Heart left ventricle (tissue), 16 donors: Measurements from ENCODE around the gene RNASE8. TPM values are rescaled to one million over a fixed set of nuclear protein-coding genes. Genes with fewer than 3 reads are reported as not detected.

Experiments
- ATAC-seq, 4 donors: fragments of 200-7000 bp; cut with Tn5 transposase; one replicate each; pipeline ENCODE4 v1.9.1; 2020 to 2022; ENCODE audit warnings: moderate library complexity in 4 of 4, mild to moderate bottlenecking in 3 of 4, moderate number of reproducible peaks in 1 of 4
- DNase-seq, 5 donors: peaks; one replicate each; pipeline ENCODE4 v3.0.0-alpha.2; 2020
- H3K27ac ChIP-seq, 12 donors: fragments of 200-600 bp; sonication (generic) in 4 of 12; one replicate each; pipeline versions ENCODE4 v1.5.0 to v1.8.0; 2016 to 2022; ENCODE audit warnings: mild to moderate bottlenecking in 2 of 12
- H3K27me3 ChIP-seq, 9 donors: fragments of 200-600 bp; sonication (generic) in 2 of 9; one replicate each; pipeline versions ENCODE4 v1.5.1 to v1.8.0; 2016 to 2022; ENCODE audit warnings: mild to moderate bottlenecking in 3 of 9
- H3K36me3 ChIP-seq, 9 donors: fragments of 200-600 bp; sonication (generic) in 2 of 9; one replicate each; pipeline versions ENCODE4 v1.5.0 to v1.8.0; 2018 to 2022; ENCODE audit warnings: mild to moderate bottlenecking in 2 of 9
- H3K4me1 ChIP-seq, 12 donors: fragments of 200-600 bp; sonication (generic) in 4 of 12; one replicate each; pipeline versions ENCODE4 v1.5.0 to v1.8.0; 2016 to 2022; ENCODE audit warnings: mild to moderate bottlenecking in 3 of 12
- H3K4me3 ChIP-seq, 12 donors: fragments of 200-600 bp; sonication (generic) in 4 of 12; one replicate each; pipeline versions ENCODE4 v1.5.0 to v1.8.0; 2017 to 2022; ENCODE audit warnings: mild to moderate bottlenecking in 9 of 12, moderate library complexity in 4 of 12
- H3K9me3 ChIP-seq, 12 donors: fragments of 200-600 bp; sonication (generic) in 4 of 12; one replicate each; pipeline versions ENCODE4 v1.5.0 to v1.8.0; 2016 to 2022; ENCODE audit warnings: mild to moderate bottlenecking in 1 of 12
- CTCF ChIP-seq, 12 donors: fragments of 200-600 bp; sonication (generic) in 4 of 12; IDR thresholded peaks; one replicate each; pipeline versions ENCODE4 v1.5.0 to v1.8.0; 2018 to 2022; ENCODE audit warnings: antibody characterized with exemption in 12 of 12, mild to moderate bottlenecking in 5 of 12
- POLR2A ChIP-seq, 2 donors: fragments of 450-650 bp; IDR thresholded peaks; one replicate each; pipeline ENCODE4 v1.6.1; 2017; ENCODE audit warnings: antibody characterized with exemption in 2 of 2, mild to moderate bottlenecking in 2 of 2, moderate library complexity in 2 of 2
- WGBS, 4 donors: extraction: QIAGEN DNeasy Blood & Tissue Kit in 2 of 4; methylation state at CpG; one replicate each; pipeline versions ENCODE4 v1.1.5 to v1.1.7; 2013 to 2018; 5-methylcytosine and 5-hydroxymethylcytosine counted together
- intact Hi-C, 10 donors: fragments of 100-400 bp; cut with DNase I; formaldehyde crosslinking; loops; one replicate each; pipeline versions ENCODE4 v1.11.1 to v1.14.2; 2022
- polyA plus RNA-seq, 2 donors: library from polyadenylated mRNA; stranded (reverse); fragments of 200-250 nt; gene quantifications; one replicate each; pipeline ENCODE4 v1.2.3, GENCODE V29; 2013
- total RNA-seq, 9 donors: library from RNA; depleted of rRNA in 2 of 9; stranded (reverse); fragments of >200 nt in 2 of 9; fragmentation: NEBNext Ultra II Directional in 3 of 9; extraction: Animal tissue kit (Norgen Biotek cat#: 25700) in 3 of 9; gene quantifications; one replicate each; pipeline versions ENCODE4 v1.1.0 to v1.2.4, GENCODE V29; 2016 to 2023
- donor health status: ischemic (EF 13 %, LVEDD 7.1; RV severe dilation, severe dysfunction).
- donor health status: healthy with polysubstance abuse.
- donor health status: DM: no; HTN: yes; CAD: no.
- donor health status: DM: no; HTN: no; CAD: no.
- donor health status: ischemic (EF 25% LVEDD 6.9; RV normal size, moderate dysfunction).
- donor health status: ischemic (EF 25% LVEDD 5.7; RV mildly dilated, moderate dysfunction).
- donor health status: healthy.
- donor health status: DM: yes; HTN: yes; CAD: no.
- donor health status: ischemic (EF 35%, LVEDD 5.7; RV mildly dilated, moderate dysfunction).
- donor health status: nonischemic (EF 11% LVEDD 7.7; RV severe dilation, severe dysfunction).
- donor health status: DM: yes; HTN: yes; CAD: no.
- donor health status: PGD.
- donor health status: ischemic (EF 29% LVEDD 5.4; RV normal size, mild dysfunction).
- donor health status: nonischemic (EF 23%, LVEDD 6.1; RV moderate dilation, normal function).

The RNASE8 gene
- total and polyA plus RNA-seq, 11 donors: not detected

- H3K36me3 ChIP-seq: peaks cover 0 to 32% (median 24%) of the 10 kb centered on the region in 9 donors
- WGBS, 4 donors: 0 to 1% (median 1%) methylated on average over 20 to 23 of the region's 23 CpGs
- ATAC-seq: peak; percentile 16 to 50 (median 24)
- H3K4me3 ChIP-seq: peak overlapping the region; percentile 68 to 99 (median 82)
- H3K9me3 ChIP-seq: no peaks in the 10 kb centered on the region
- no peak for TF ChIP-seq POLR2A (IDR thresholded peaks at IDR 0.05)
- peak in 1 of 12 donors; percentile 12 for TF ChIP-seq CTCF (IDR thresholded peaks at IDR 0.05)
- intact Hi-C loops: loop anchor here in 4 of 10 donors (1.0 to 2.0 kb wide), 5 partner anchors 20 to 34 kb away; no protein-coding TSS in a partner anchor
- peaks cover 0 to 40% (median 28%) of the 10 kb centered on the region in 12 donors for H3K4me1 ChIP-seq
- peak overlapping the region; percentile 86 to 99 (median 92) for H3K27ac ChIP-seq
- DNase-seq: peak; percentile 61 to 82 (median 70)
- H3K27me3 ChIP-seq: peaks cover 0 to 6% (median 0%) of the 10 kb centered on the region in 9 donors
Observed at GRCh38 chr14:21070610-21071224, 13.1 kb downstream of the RNASE8 start.

- peaks cover 0 to 40% (median 28%) of the 10 kb centered on the region in 12 donors for H3K4me1 ChIP-seq
- H3K36me3 ChIP-seq: peaks cover 0 to 39% (median 32%) of the 10 kb centered on the region in 9 donors
- H3K4me3 ChIP-seq: peak overlapping the region; percentile 68 to 99 (median 82)
- H3K9me3 ChIP-seq: no peaks in the 10 kb centered on the region
- DNase-seq: peak; percentile 90 to 95 (median 92)
- intact Hi-C loops: loop anchor here in 3 of 10 donors (1.0 to 2.0 kb wide), 4 partner anchors 19 to 33 kb away; no protein-coding TSS in a partner anchor
- peak; percentile 69 to 81 (median 74) for ATAC-seq
- WGBS, 4 donors: 2 to 8% (median 3%) methylated on average over 30 to 37 of the region's 37 CpGs
- peak in 1 of 12 donors; percentile 20 for TF ChIP-seq CTCF (IDR thresholded peaks at IDR 0.05)
- TF ChIP-seq POLR2A (IDR thresholded peaks at IDR 0.05): peak in 1 of 2 donors; percentile 39
- peaks cover 0 to 6% (median 0%) of the 10 kb centered on the region in 9 donors for H3K27me3 ChIP-seq
- H3K27ac ChIP-seq: peak overlapping the region; percentile 86 to 99 (median 92)
Observed at GRCh38 chr14:21071225-21072030, 13.8 kb downstream of the RNASE8 start.

GRCh38 chr14:21072031-21072473 is 14.4 kb downstream of the RNASE8 start:
- no peaks in the 10 kb centered on the region for H3K9me3 ChIP-seq
- peaks cover 0 to 40% (median 28%) of the 10 kb centered on the region in 12 donors for H3K4me1 ChIP-seq
- H3K27me3 ChIP-seq: peaks cover 0 to 6% (median 0%) of the 10 kb centered on the region in 9 donors
- DNase-seq: peak in 3 of 5 donors; percentile 55 to 64 (median 58)
- 36 to 47% (median 41%) methylated on average over 4 of the region's 4 CpGs for WGBS, 4 donors
- peaks cover 0 to 45% (median 38%) of the 10 kb centered on the region in 9 donors for H3K36me3 ChIP-seq
- TF ChIP-seq POLR2A (IDR thresholded peaks at IDR 0.05) (peak in 1 of 2 donors; percentile 17), CTCF (IDR thresholded peaks at IDR 0.05) (no peak)
- ATAC-seq: peak in 3 of 4 donors; percentile 9 to 27 (median 27)
- intact Hi-C loops: loop anchor here in 1 of 10 donors (2.0 kb wide), 1 partner anchor 19 kb away; no protein-coding TSS in a partner anchor
- peak overlapping the region in 11 of 12 donors; percentile 68 to 99 (median 85) for H3K4me3 ChIP-seq
- peak overlapping the region; percentile 86 to 99 (median 92) for H3K27ac ChIP-seq
